DMS53 (cell line): ENCODE results near the gene ZBTB20.
"Not testable (repeated sequence)": the region's sequence is repeated elsewhere in the genome, so short reads cannot be mapped to it uniquely, and the experiment has no call there.

Source experiments
- DNase-seq: peaks from one replicate; lab custom pipeline; 2025; lab: John Stamatoyannopoulos, UW

ZBTB20 gene

DNA sequence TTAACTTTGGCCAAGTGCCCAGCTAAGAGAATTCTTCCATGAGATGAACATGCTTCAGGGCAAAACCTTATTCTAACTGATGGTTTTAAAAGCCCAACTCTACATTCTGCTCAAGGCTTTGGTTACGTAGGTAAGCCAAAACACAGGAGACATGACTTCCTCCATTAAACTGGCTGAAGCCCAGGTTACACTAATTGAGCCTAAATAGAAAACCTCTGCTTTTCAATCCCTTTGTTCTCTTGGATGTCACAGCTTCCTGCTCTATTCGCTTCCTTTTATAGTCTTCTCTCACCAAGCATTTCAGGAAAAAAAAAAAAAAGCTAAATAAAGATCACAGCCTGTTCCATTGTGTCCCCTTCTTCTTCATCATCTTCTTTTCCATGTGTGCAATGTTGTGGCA is 432.9 kb downstream of the ZBTB20 start:
- DNase-seq: peak; percentile 26

DNA sequence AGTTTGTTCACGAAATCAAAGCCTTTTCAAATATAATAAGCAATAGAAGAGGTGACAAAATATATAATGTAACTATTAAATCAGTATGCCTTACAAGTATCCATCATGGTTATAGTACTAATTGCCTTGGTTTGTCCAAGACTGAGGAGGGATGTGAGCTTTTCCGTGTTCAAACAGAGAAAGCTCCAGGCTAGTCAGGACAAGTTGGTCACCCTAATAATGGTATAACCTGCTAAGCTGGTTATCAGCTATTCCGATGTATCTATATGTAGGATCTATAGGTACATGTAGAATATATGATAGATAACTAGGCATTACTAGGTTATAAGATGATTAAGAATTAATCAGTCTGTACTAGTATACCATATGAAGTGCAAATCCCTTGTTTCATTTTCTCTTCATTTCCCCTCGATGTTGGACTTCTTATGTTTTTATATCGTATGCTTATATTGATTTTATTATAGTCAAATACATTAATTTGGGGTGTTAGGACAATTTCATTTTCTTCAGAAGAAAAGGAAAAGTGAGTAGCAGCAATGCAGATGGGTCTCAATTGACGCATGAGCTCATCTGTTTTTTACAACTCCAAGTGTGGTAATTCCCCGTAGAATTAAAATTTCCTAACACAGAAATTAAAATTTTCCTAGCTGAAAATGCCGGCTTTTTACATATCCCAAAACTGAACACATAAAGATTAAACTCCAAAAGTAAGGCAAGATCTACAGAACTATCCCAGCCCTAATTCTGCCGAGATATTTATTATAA is 434.2 kb downstream of the ZBTB20 start:
- DNase-seq: no peak

- no peak for DNase-seq
These were observed 435.7 kb downstream of the ZBTB20 start for GRCh38 chr3:114711321-114711886.

DNA sequence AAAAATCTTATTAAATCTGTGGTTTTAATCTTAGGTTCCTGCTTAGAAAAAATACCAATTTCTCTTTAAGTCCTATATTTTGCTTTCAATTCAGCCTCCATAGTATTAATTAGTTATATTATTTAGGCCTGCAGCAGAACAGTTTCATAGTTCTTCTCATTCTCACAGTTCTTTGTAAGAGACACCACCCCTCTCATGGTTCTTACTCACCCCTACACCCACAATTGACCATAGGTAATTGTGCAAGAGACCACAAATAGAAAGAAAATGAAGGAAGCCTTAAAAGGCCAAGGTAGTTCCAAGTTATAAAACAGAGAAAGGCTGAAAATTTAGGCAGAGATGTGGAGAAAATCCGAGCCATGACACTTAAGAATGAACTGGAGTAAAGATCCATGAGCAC is 438.0 kb downstream of the ZBTB20 start:
- no peak for DNase-seq

- DNase-seq: peak; percentile 28
These were observed 439.7 kb downstream of the ZBTB20 start for GRCh38 chr3:114707252-114707860.

DNA sequence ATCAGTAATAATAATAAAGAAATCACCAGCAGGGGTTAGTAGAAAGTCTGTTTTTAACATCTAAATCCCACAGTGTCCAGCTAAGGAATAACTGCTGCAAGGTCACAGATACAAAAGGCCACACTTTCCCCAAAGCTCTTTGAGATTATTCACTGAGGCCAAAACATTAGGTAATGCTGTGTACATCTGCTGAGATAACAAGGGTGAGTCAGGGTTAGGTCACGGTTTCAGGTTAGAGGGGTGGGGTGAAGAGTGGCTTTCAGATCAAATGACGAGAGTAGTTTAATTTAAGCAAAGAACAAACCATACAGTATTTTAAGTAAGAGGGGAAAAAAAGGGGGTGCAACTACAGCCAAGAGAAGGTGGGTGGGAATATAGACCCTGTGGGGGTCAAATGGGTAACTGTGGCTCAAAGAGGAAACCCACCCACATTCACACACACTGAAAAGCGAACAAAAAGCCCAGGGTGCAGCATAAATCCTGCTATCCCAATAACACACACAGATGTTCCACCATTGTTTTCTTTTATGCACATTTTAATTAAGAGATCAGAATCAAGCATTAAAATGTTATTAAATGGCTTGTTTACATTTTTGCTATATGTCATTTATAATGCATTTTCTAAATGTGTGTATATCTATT is 440.4 kb downstream of the ZBTB20 start:
- DNase-seq: peak; percentile 92

GRCh38 chr3:114700637-114701234 is 446.4 kb downstream of the ZBTB20 start:
- DNase-seq: no peak

GRCh38 chr3:114698146-114699105 is 448.7 kb downstream of the ZBTB20 start:
- DNase-seq: no peak

DNA sequence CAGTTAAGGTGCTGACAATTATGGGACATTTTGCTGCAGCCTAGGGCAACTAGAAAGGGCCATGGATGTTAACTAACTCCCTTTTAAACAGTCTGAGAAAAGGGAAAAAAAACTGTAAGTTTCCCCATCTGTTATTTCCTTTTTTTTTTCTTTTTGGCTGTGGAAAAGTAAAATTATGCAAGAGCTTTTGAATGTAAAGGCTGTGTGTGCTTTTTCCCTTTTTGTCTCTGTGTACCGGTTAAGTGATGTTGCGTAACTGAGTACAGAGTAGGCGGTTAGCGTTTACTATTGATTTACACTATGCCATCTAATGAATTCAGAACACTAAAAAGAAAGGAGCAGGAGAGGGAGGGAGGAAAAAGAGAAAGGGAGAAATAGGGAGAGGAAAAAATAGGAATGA is 449.7 kb downstream of the ZBTB20 start:
- DNase-seq: peak; percentile 2

GRCh38 chr3:114694251-114694650 is 452.8 kb downstream of the ZBTB20 start:
- no peak for DNase-seq

DNA sequence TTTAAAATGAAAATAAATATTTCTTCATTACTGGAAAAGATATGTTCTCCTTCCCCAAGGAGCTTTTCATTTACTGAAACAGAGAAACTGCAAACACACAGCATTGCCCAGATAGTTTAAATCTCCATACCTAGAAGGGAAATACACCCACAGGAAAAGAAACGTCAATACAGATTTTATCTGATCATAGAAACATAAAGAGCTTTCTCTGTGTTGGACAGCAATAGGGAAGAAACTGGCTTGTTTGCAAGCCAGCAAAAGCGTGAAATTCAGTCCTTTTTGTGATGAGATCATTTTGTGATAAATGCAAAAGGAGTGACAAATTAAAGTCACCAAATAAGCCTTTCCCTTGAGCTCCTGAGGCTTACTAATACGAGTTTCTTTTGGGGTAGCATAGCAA is 455.2 kb downstream of the ZBTB20 start:
- DNase-seq: no peak

DNA sequence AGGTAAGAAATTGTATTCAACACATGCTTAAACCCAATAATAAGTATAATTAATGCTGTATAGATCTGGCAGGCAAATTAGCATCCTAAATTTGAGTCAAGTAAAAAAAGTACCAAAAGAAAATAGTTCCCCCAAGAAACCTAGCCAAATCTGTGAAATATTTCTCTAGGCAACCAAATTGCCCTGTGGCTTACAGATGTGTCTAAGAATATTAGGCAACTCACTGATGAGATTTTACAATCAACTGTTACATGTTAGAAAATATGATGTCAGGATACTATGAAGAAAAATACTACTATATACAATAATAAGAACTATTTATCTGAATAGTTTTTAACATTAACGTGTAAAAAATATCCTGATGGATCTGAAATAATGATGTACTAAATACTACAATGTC is 456.2 kb downstream of the ZBTB20 start:
- no peak for DNase-seq

DNA sequence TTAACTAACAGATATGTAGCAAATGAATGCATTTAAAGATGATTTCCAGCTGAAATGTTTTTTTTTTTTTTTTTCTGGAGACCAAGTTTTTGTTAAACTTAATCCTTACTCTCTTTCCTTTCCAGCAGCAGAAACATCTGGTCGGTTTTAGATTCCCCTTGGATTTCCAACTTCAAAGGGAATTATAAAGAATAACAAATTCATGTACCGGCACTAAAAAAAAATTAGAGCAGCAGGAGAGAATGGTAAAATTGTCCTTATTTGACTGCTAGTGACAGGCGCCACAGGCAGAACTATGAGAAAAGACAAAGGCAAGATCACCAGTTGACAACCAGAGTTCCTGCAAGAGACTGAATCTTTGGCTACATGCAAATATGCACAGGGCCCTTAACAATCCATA is 459.9 kb downstream of the ZBTB20 start:
- DNase-seq: no peak

GRCh38 chr3:114686621-114687020 is 460.5 kb downstream of the ZBTB20 start:
- no peak for DNase-seq

DNA sequence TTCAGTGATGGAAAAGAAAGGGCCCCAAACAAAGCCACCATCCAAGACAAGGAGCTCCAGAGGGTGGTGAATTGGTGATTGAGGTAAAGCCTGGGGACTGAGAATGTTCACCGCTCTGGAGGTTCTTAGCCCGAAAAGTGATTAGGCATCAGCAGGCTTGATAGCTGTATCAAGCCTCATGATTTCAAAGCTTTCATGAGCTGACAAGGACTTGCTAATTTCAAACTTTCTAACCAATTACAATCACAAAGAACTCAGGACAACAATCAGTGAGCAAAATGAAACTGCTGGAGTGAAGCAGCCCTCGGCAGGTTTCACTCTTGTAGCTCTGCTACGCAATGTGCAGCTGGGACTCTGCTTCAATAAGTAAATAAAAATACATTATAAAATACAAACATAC is 461.9 kb downstream of the ZBTB20 start:
- peak; percentile 55 for DNase-seq

- DNase-seq: no peak
These were observed 466.8 kb downstream of the ZBTB20 start for GRCh38 chr3:114680299-114680698.

- not testable (repeated sequence) for DNase-seq
These were observed 467.3 kb downstream of the ZBTB20 start for GRCh38 chr3:114679773-114680172.

- DNase-seq: no peak
These were observed 472.0 kb downstream of the ZBTB20 start for GRCh38 chr3:114675104-114675503.

GRCh38 chr3:114674036-114674435 is 473.1 kb downstream of the ZBTB20 start:
- DNase-seq: no peak

DNA sequence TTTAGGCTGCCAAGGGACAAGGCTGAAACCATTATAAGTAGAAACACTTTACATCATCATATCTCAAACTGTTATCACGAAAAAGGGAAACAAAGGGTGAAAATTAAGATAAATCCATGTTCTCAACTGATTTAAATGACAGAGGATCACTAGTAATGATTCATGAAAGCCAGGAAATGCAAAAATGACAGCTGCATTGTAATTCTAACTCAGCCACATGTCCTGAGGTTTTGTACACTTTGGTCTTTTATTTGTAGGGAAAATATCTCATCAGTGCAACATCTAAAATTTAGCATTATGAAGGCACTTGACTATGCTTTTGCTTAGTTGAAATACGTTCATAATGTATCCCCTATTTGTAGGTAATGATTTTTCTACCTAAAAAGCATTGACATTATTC is 473.6 kb downstream of the ZBTB20 start:
- no peak for DNase-seq

- no peak for DNase-seq
These were observed 474.2 kb downstream of the ZBTB20 start for GRCh38 chr3:114672692-114673447.
